Neural cell (in vitro differentiated cells): ENCODE measurements around the gene JAKMIP3. TPM values are rescaled to one million over a fixed set of nuclear protein-coding genes. Genes with fewer than 3 reads are reported as not detected.

Experiments used
- H2AFZ ChIP-seq: fragments of 200-600, 300-800 bp; sonication (generic), shearing (Covaris generic); 2 replicates; pipeline ENCODE4 v1.6.0; 2014; ENCODE audit warnings: low read depth, mild to moderate bottlenecking, antibody characterized with exemption, low read length, moderate library complexity
- H3F3A ChIP-seq: fragments of 200-600 bp; shearing (Covaris generic); 2 replicates; pipeline ENCODE4 v1.6.1; 2016; ENCODE audit warnings: mild to moderate bottlenecking, moderate library complexity, mixed read lengths, antibody characterized with exemption, low read length; ENCODE audit not compliant: insufficient read depth, poor library complexity, severe bottlenecking
- H3K27ac ChIP-seq: fragments of 200-600, 300-800 bp; sonication (generic), shearing (Covaris generic); 2 replicates; pipeline ENCODE4 v1.5.1; 2014; ENCODE audit warnings: mild to moderate bottlenecking, low read length, moderate library complexity
- H3K27me3 ChIP-seq: fragments of 300-800, 200-600 bp; sonication (generic), shearing (Covaris generic); 2 replicates; pipeline ENCODE4 v1.6.0; 2014; ENCODE audit warnings: mild to moderate bottlenecking, low read depth, low read length, moderate library complexity; ENCODE audit not compliant: insufficient read depth
- H3K36me3 ChIP-seq: fragments of 300-800, 200-600 bp; sonication (generic), shearing (Covaris generic); 2 replicates; pipeline ENCODE4 v1.5.1; 2014; ENCODE audit warnings: mild to moderate bottlenecking, antibody characterized with exemption, low read length, moderate library complexity; ENCODE audit not compliant: insufficient read depth
- H3K4me2 ChIP-seq: fragments of 300-800, 200-600 bp; sonication (generic), shearing (Covaris generic); 2 replicates; pipeline ENCODE4 v1.6.0; 2014; ENCODE audit warnings: mild to moderate bottlenecking, low read length
- H3K4me3 ChIP-seq: fragments of 300-800, 200-600 bp; sonication (generic), shearing (Covaris generic); 2 replicates; pipeline ENCODE4 v1.5.1; 2014; ENCODE audit warnings: mild to moderate bottlenecking, low read length, moderate library complexity
- H3K79me2 ChIP-seq: fragments of 200-600 bp; shearing (Covaris generic); replicated peaks from 2 replicates; pipeline ENCODE4 v1.6.0; 2014; ENCODE audit warnings: mild to moderate bottlenecking, low read length, moderate library complexity; ENCODE audit not compliant: insufficient read depth
- H3K9ac ChIP-seq: fragments of 300-800, 200-600 bp; sonication (generic), shearing (Covaris generic); 2 replicates; pipeline ENCODE4 v1.6.1; 2016; ENCODE audit warnings: mild to moderate bottlenecking, low read length, mixed read lengths
- H3K9me2 ChIP-seq: fragments of 200-600 bp; shearing (Covaris generic); 2 replicates; pipeline ENCODE4 v1.6.1; 2016; ENCODE audit warnings: mild to moderate bottlenecking, low read length, mixed read lengths; ENCODE audit not compliant: insufficient read depth
- H3K9me3 ChIP-seq: fragments of 200-600, 300-800 bp; sonication (generic), shearing (Covaris generic); 2 replicates; pipeline ENCODE4 v1.6.1; 2016; ENCODE audit warnings: mild to moderate bottlenecking, mixed run types, low read length, moderate library complexity, mixed read lengths
- H4K20me1 ChIP-seq: fragments of 200-600 bp; shearing (Covaris generic); 2 replicates; pipeline ENCODE4 v1.6.1; 2016; ENCODE audit warnings: mild to moderate bottlenecking, mixed run types; ENCODE audit not compliant: insufficient read depth
- EP300 ChIP-seq: fragments of 450-650 bp; conservative IDR thresholded peaks from 2 replicates; pipeline ENCODE4 v1.6.1; 2014; ENCODE audit warnings: antibody characterized with exemption, mild to moderate bottlenecking, moderate library complexity; ENCODE audit not compliant: poor library complexity, severe bottlenecking
- EZH2 ChIP-seq: fragments of 200-600, 300-800 bp; shearing (Covaris generic), sonication (generic); IDR thresholded peaks from 2 replicates; pipeline ENCODE4 v1.6.1; 2014; ENCODE audit warnings: antibody characterized with exemption, low read length, borderline replicate concordance, mild to moderate bottlenecking; ENCODE audit not compliant: insufficient read depth, poor library complexity, severe bottlenecking
- MXI1 ChIP-seq: fragments of 450-650 bp; conservative IDR thresholded peaks from 2 replicates; pipeline ENCODE4 v1.6.1; 2014; ENCODE audit warnings: antibody characterized with exemption, mild to moderate bottlenecking; ENCODE audit not compliant: poor library complexity, severe bottlenecking
- POLR2AphosphoS5 ChIP-seq: IDR thresholded peaks from 2 replicates; pipeline ENCODE4 v1.6.1; 2012
- RAD21 ChIP-seq: fragments of 450-650 bp; conservative IDR thresholded peaks from 2 replicates; pipeline ENCODE4 v1.6.1; 2014; ENCODE audit warnings: antibody characterized with exemption, mild to moderate bottlenecking, moderate library complexity
- SMC3 ChIP-seq: fragments of 450-650 bp; conservative IDR thresholded peaks from 2 replicates; pipeline ENCODE4 v1.6.1; 2014; ENCODE audit warnings: antibody characterized with exemption, mild to moderate bottlenecking, moderate library complexity; ENCODE audit not compliant: poor library complexity
- TAF1 ChIP-seq: IDR thresholded peaks from 2 replicates; pipeline ENCODE4 v1.6.1; 2012; ENCODE audit warnings: low read depth
- polyA plus RNA-seq: library from polyadenylated mRNA; depleted of rRNA; stranded (reverse); fragments of >200 nt; gene quantifications from 2 replicates; pipeline ENCODE4 v1.2.3, GENCODE V29; 2014
- TF ChIP-seq, protein P1 (sequence below): IDR thresholded peaks from 2 replicates; pipeline ENCODE4 v1.6.1; 2012; ENCODE audit warnings: borderline replicate concordance
- TF ChIP-seq, protein P2 (sequence below): fragments of 450-650 bp; IDR thresholded peaks from 2 replicates; pipeline ENCODE4 v1.5.1; 2014; ENCODE audit warnings: antibody characterized with exemption, mild to moderate bottlenecking, moderate library complexity; ENCODE audit not compliant: poor library complexity, severe bottlenecking

Gene JAKMIP3
- polyA plus RNA-seq, 1 donor from 2014 or later: 5.1 TPM

GRCh38 chr10:132062641-132063390, 2.9 kb upstream of the JAKMIP3 start:
- H3K27ac ChIP-seq: no peak overlapping the region

DNA sequence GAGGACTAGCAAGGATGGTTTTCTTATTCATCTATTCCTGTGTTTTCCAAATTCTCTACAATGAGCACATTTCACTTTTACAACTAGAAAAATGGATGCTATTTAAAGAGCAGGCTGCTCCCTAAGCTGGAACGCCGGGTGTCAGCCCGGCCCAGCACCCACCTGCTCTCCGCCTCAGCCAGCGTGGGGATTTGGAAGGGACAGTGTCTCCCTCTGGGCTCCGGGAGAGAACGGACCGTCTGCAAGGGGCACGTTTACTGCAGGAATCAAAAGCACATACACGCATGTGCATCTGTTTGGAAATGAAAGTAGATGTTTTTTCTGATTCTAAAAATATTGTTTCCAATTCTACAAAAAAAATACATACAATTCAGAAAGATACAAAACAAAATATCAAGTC, 2.3 kb upstream of the JAKMIP3 start:
- Histone ChIP-seq H4K20me1 (no peaks in the 10 kb centered on the region), H3K27me3 (no peaks in the 10 kb centered on the region), H3K9me2 (no peaks in the 10 kb centered on the region), H3K9me3 (no peaks in the 10 kb centered on the region), H3K9ac (no peak overlapping the region), H3F3A (no peaks in the 10 kb centered on the region), H3K36me3 (no peaks in the 10 kb centered on the region), H3K79me2 (no peaks in the 10 kb centered on the region), H3K4me3 (no peak overlapping the region), H2AFZ (no peak overlapping the region), H3K27ac (no peak overlapping the region), H3K4me2 (no peak overlapping the region)
- TF ChIP-seq EZH2: no peak
- TF ChIP-seq, protein P1, sequence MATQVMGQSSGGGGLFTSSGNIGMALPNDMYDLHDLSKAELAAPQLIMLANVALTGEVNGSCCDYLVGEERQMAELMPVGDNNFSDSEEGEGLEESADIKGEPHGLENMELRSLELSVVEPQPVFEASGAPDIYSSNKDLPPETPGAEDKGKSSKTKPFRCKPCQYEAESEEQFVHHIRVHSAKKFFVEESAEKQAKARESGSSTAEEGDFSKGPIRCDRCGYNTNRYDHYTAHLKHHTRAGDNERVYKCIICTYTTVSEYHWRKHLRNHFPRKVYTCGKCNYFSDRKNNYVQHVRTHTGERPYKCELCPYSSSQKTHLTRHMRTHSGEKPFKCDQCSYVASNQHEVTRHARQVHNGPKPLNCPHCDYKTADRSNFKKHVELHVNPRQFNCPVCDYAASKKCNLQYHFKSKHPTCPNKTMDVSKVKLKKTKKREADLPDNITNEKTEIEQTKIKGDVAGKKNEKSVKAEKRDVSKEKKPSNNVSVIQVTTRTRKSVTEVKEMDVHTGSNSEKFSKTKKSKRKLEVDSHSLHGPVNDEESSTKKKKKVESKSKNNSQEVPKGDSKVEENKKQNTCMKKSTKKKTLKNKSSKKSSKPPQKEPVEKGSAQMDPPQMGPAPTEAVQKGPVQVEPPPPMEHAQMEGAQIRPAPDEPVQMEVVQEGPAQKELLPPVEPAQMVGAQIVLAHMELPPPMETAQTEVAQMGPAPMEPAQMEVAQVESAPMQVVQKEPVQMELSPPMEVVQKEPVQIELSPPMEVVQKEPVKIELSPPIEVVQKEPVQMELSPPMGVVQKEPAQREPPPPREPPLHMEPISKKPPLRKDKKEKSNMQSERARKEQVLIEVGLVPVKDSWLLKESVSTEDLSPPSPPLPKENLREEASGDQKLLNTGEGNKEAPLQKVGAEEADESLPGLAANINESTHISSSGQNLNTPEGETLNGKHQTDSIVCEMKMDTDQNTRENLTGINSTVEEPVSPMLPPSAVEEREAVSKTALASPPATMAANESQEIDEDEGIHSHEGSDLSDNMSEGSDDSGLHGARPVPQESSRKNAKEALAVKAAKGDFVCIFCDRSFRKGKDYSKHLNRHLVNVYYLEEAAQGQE: no peak
- no peak for TF ChIP-seq EP300
- TF ChIP-seq POLR2AphosphoS5: no peak
- TF ChIP-seq, protein P2, sequence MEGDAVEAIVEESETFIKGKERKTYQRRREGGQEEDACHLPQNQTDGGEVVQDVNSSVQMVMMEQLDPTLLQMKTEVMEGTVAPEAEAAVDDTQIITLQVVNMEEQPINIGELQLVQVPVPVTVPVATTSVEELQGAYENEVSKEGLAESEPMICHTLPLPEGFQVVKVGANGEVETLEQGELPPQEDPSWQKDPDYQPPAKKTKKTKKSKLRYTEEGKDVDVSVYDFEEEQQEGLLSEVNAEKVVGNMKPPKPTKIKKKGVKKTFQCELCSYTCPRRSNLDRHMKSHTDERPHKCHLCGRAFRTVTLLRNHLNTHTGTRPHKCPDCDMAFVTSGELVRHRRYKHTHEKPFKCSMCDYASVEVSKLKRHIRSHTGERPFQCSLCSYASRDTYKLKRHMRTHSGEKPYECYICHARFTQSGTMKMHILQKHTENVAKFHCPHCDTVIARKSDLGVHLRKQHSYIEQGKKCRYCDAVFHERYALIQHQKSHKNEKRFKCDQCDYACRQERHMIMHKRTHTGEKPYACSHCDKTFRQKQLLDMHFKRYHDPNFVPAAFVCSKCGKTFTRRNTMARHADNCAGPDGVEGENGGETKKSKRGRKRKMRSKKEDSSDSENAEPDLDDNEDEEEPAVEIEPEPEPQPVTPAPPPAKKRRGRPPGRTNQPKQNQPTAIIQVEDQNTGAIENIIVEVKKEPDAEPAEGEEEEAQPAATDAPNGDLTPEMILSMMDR: no peak
- no peak for TF ChIP-seq SMC3
- no peak for TF ChIP-seq MXI1
- TF ChIP-seq RAD21: no peak

More at GRCh38 chr10:132062641-132063390, 2.9 kb upstream of the JAKMIP3 start:
- no peaks in the 10 kb centered on the region for H3K79me2 ChIP-seq
- H3F3A ChIP-seq: no peaks in the 10 kb centered on the region
- no peaks in the 10 kb centered on the region for H3K9me2 ChIP-seq
- no peak for TF ChIP-seq TAF1
- TF ChIP-seq POLR2AphosphoS5: no peak
- TF ChIP-seq EP300: no peak
- TF ChIP-seq, protein P1: no peak
- no peak for TF ChIP-seq RAD21
- TF ChIP-seq, protein P2: no peak
- no peak for TF ChIP-seq EZH2
- TF ChIP-seq MXI1: no peak
- TF ChIP-seq SMC3: no peak
- H3K36me3 ChIP-seq: no peaks in the 10 kb centered on the region
- H3K4me3 ChIP-seq: no peak overlapping the region
- H2AFZ ChIP-seq: no peak overlapping the region
- H3K27me3 ChIP-seq: no peaks in the 10 kb centered on the region
- no peaks in the 10 kb centered on the region for H4K20me1 ChIP-seq
- no peak overlapping the region for H3K9ac ChIP-seq
- H3K4me2 ChIP-seq: no peak overlapping the region
- no peaks in the 10 kb centered on the region for H3K9me3 ChIP-seq
